Measurements from ENCODE around the gene KCNK3.

The KCNK3 gene

DNA sequence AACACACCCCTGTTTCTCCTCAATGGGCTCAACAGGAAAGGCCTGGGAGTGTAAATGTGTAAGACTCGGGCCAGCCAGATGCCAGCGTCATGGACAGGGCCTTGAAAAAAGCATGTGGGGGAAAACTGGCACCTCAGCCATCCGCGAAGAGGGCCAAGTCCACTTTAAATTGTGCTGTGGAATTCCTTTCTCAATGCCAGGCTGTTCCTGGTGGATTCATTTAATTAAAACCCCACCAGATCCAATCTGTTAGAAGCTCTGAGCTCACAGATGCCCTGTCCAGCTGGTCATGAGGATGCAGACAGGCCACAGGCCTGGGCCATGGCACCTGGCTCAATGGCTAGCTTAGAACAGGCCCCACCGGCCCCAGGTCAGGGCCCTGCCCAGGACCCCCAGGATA, 24.8 kb downstream of the KCNK3 start:
- TF ChIP-seq, protein P1, sequence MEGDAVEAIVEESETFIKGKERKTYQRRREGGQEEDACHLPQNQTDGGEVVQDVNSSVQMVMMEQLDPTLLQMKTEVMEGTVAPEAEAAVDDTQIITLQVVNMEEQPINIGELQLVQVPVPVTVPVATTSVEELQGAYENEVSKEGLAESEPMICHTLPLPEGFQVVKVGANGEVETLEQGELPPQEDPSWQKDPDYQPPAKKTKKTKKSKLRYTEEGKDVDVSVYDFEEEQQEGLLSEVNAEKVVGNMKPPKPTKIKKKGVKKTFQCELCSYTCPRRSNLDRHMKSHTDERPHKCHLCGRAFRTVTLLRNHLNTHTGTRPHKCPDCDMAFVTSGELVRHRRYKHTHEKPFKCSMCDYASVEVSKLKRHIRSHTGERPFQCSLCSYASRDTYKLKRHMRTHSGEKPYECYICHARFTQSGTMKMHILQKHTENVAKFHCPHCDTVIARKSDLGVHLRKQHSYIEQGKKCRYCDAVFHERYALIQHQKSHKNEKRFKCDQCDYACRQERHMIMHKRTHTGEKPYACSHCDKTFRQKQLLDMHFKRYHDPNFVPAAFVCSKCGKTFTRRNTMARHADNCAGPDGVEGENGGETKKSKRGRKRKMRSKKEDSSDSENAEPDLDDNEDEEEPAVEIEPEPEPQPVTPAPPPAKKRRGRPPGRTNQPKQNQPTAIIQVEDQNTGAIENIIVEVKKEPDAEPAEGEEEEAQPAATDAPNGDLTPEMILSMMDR (IDR thresholded peaks at IDR 0.05; ENCODE audit: low read depth, low read length, missing control alignments): no peak
- H3K4me3 ChIP-seq (replicated peaks; ENCODE audit: low read depth, low read length): no peak overlapping the region

DNA sequence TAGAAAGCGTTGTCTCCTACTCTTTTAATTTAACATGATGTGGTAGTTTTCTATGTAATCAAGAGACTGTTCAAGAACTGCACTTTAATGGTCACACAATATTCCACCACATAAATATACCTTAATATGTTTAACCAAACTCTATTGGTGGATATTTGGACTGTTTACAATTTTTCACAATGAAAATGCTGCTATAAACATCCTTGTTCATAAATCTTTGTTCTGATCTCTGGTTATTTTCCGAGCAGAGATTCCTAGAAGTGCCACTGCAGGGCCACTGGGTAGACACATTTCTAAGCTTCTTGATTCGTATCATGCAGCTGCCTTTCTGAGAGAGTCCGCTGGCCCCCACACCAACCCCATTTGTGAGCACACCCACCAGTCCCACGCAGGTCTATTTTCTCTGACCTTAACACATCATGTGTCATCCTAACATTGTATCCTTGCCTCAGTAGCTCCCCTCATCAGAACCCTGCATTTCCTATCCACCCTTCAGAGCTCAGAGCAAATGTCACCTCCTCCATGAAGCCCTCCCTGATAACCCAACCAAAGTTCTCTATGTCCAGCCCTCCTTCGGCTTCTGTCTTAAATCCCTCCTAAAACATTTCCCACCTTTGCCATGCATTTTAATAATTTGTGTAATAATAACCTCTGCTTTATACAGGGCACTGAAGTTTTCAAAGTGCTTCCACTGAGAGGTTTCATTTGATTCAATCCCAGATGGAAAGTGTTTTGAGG, 26.6 kb downstream of the KCNK3 start:
- no peak overlapping the region for H3K4me3 ChIP-seq (replicated peaks; ENCODE audit: low read depth, low read length)
- DNase-seq (ENCODE audit: extremely low read depth, low read depth): no peak
- TF ChIP-seq, protein P1 (IDR thresholded peaks at IDR 0.05; ENCODE audit: low read depth, low read length, missing control alignments): no peak

More for the DNA sequence above, 24.8 kb downstream of the KCNK3 start:
- no peak for DNase-seq (ENCODE audit: extremely low read depth, low read depth)

DNA sequence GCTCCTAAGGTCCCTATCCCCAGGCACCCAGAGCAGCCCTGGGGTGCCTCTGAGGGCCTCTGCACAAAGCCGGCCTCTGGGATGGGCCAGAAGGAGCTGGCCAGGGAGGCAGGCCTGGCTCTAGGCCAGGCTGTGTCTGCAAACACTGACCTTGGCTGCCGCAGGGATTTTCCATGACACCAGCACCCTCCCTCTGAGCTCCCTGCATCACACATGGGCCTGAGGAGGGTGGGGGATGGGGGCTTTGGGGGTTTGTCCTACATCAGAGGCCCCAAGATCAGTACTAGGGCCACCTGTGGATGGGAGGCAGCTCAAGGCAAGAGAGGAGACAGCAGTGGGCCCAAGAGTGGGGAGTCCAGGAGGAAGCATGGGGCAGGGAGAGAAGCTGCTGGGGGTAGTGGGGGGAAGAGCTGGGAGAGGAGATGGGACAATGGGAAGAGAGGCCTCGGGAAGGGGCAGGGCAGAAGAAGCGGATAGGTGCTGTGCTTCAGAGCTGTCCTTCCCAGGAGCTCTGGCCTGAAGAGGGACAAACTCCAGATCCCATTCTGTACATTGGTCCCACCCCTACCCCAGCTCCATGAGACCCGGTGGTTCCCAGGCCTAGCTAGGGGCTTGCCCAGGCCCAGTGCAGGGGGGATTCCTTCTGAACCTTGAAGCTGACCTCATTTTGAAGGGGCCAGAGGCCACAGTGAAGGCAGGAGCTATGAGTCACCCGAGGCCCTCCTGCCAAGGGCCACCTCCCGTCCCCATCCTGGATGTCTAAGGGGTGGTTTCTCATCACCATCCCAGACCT, 28.0 kb downstream of the KCNK3 start:
- no peak for DNase-seq (ENCODE audit: extremely low read depth, low read depth)
- TF ChIP-seq, protein P1 (IDR thresholded peaks at IDR 0.05; ENCODE audit: low read depth, low read length, missing control alignments): no peak
- no peak overlapping the region for H3K4me3 ChIP-seq (replicated peaks; ENCODE audit: low read depth, low read length)

DNA sequence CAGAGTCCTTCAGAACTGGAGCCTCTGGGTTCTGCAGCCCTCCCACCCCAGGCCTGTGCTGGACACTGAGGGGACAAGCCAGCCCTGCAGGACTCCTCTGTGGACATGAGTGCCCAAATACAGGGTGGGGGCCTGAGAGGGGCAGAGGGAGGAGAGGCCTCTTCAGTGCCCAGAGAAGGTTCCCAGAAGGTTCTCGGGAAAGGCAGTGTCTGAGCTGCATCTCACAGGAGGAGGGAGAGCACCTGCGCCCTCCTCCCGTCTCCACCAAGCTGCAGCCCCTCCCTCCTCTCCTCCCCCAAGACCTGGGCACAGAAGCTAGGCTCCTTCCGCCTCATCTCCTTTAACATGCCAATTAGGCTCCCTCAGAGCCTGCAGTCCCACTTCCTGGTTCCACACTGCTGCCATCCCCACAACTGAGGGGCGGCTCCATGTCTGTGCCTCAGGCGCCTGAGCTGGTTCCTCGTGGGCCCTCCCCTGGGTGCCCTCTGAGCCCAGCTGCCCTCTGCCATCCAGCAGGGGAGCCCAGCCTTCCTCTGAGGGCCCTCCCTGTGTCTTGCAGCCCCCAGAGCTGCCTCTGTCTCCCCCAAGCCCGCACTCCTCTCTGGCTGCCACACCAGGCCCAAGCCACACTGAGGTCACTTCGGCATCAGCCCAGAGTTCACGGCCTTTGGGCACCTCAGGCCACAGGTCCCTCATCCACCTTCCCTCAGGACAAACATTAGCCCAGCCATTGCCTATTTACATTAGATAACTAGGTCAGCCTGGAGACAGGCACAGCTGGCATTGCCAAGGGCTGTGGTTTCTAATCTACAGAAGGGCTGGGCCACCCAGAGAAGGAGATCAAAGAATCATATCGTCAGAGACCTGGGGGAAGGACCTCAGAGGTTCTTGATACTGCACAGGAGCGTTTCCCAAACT, 28.9 kb downstream of the KCNK3 start:
- DNase-seq (ENCODE audit: extremely low read depth, low read depth): no peak
- TF ChIP-seq, protein P1 (IDR thresholded peaks at IDR 0.05; ENCODE audit: low read depth, low read length, missing control alignments): no peak
- H3K4me3 ChIP-seq (replicated peaks; ENCODE audit: low read depth, low read length): no peak overlapping the region

DNA sequence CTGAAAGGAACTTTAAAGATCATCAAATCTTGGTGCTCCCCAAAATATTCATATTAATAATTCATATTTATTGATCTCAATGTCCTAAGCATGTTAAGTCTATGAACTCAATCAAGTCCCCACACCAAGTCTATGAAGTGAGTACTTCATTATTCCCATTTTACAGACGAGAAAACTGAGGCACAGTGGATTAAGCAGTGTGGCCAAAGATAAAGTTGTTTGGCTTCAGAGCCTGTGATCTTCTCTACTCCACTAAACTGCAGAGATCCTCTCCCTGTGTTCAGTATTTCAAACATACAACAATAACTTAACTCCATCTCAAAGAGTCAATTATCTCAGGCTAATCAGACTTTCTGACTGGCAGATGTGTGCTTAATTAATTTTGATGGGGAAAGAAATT, 29.8 kb downstream of the KCNK3 start:
- TF ChIP-seq, protein P1 (IDR thresholded peaks at IDR 0.05; ENCODE audit: low read depth, low read length, missing control alignments): no peak
- DNase-seq (ENCODE audit: extremely low read depth, low read depth): no peak
- H3K4me3 ChIP-seq (replicated peaks; ENCODE audit: low read depth, low read length): no peak overlapping the region

DNA sequence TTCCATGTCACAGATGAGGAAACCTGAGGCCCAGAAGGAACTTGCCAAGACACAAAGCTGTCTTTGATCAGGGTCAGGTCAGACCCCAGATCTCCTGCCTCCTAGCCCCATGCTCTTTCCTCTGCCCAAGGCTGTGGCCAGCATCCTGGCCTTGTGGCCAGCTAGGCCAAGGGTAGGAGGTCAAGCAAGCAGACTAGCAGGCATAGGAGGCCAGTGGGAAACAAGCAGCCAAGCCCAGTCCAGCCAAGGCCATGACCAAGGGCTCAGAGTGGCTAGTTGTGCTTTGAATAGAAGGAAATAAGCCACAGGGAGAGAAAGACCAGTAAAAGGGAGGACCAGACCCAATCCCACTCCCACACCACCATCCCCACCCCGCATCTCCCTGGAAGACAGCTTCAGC, 30.4 kb downstream of the KCNK3 start:
- no peak overlapping the region for H3K4me3 ChIP-seq (replicated peaks; ENCODE audit: low read depth, low read length)
- TF ChIP-seq, protein P1 (IDR thresholded peaks at IDR 0.05; ENCODE audit: low read depth, low read length, missing control alignments): no peak
- DNase-seq (ENCODE audit: extremely low read depth, low read depth): no peak
